ENCODE measurements around the gene LRRC55.

DNA sequence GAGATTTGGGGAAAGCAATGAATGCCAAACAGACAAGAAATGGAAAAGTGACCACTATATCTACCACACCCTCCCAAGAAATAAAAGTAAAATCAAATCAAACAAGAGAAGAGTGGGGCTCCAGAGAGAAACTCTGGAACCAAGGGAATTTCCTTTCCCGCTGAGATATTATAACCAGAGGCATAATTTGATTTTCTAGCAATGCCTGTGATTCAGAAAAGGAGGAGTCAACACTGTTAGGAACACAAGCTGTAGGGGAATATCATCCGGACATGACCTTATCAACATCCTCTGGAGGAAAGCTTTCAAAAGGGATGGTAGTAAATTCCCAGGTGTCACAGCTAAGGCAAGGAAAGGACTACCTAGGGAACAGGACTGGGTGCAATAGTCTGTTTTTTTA is 29.6 kb upstream of the LRRC55 start:
- TF ChIP-seq, protein P1, sequence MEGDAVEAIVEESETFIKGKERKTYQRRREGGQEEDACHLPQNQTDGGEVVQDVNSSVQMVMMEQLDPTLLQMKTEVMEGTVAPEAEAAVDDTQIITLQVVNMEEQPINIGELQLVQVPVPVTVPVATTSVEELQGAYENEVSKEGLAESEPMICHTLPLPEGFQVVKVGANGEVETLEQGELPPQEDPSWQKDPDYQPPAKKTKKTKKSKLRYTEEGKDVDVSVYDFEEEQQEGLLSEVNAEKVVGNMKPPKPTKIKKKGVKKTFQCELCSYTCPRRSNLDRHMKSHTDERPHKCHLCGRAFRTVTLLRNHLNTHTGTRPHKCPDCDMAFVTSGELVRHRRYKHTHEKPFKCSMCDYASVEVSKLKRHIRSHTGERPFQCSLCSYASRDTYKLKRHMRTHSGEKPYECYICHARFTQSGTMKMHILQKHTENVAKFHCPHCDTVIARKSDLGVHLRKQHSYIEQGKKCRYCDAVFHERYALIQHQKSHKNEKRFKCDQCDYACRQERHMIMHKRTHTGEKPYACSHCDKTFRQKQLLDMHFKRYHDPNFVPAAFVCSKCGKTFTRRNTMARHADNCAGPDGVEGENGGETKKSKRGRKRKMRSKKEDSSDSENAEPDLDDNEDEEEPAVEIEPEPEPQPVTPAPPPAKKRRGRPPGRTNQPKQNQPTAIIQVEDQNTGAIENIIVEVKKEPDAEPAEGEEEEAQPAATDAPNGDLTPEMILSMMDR (IDR thresholded peaks at IDR 0.05): no peak
- no peak for TF ChIP-seq POLR2A (IDR thresholded peaks at IDR 0.05)
